Measurements from ENCODE around the gene MSGN1.

DNA sequence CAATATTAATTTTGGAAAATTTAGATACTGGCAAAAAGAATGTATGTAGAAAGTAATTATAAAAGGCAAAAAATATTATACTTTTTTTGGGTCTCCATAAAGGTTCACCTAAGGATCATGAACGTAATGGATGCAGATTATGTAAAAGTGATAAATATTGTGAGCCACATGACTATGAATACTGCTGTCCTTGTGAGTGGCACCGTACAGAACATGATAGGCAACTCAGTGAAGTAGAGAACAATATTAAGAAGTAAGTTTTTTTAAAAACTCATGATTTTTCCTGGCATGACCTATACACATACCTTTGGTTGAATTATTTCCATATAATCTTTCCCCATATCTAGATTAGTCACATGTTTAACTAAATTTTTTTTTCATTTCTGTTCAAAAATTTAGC, 43.7 kb upstream of the MSGN1 start:
- TF ChIP-seq, protein P1, sequence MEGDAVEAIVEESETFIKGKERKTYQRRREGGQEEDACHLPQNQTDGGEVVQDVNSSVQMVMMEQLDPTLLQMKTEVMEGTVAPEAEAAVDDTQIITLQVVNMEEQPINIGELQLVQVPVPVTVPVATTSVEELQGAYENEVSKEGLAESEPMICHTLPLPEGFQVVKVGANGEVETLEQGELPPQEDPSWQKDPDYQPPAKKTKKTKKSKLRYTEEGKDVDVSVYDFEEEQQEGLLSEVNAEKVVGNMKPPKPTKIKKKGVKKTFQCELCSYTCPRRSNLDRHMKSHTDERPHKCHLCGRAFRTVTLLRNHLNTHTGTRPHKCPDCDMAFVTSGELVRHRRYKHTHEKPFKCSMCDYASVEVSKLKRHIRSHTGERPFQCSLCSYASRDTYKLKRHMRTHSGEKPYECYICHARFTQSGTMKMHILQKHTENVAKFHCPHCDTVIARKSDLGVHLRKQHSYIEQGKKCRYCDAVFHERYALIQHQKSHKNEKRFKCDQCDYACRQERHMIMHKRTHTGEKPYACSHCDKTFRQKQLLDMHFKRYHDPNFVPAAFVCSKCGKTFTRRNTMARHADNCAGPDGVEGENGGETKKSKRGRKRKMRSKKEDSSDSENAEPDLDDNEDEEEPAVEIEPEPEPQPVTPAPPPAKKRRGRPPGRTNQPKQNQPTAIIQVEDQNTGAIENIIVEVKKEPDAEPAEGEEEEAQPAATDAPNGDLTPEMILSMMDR (IDR thresholded peaks at IDR 0.05) = no peak
- no peak for TF ChIP-seq EP300 (IDR thresholded peaks at IDR 0.05)
